ENCODE measurements around the gene ZNF146.
"Not testable (repeated sequence)": the region's sequence is repeated elsewhere in the genome, so short reads cannot be mapped to it uniquely, and the experiment has no call there.

Gene ZNF146

DNA sequence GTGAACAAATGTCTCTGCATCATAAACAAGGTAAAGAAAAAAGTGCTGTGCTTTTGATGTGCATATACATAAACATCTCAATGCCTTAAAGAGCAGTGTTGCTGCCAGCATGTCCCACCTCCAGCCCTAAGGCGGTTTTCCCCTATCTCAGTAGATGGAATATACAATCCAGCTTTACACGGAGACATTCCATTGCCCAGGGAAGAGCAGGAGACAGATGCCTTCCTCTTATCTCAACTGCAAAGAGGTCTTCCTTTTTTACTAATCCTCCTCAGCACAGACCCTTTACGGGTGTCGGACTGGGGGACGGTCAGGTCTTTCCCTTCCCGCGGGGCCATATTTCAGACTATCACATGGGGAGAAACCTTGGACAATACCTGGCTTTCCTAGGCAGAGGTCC, 18.7 kb downstream of the ZNF146 start:
- not testable (repeated sequence) for H3K4me3 ChIP-seq (ENCODE audit: low read depth in 1 of 2, low read length in 2 of 2); H3K27ac ChIP-seq (ENCODE audit: low read depth, low read length); H3K27me3 ChIP-seq (ENCODE audit: control insufficient read depth in 1 of 2, insufficient read depth in 2 of 2, low read length in 2 of 2); H3K4me1 ChIP-seq (ENCODE audit: control insufficient read depth in 1 of 2, insufficient read depth in 2 of 2, low read length in 2 of 2); H3K9ac ChIP-seq (ENCODE audit: low read depth in 1 of 2, low read length in 2 of 2)
- peaks cover 56 to 63% of the 10 kb centered on the region in 2 donors for H3K9me3 ChIP-seq (ENCODE audit: control insufficient read depth in 1 of 2, low read length in 2 of 2)
- peaks cover 66 to 93% of the 10 kb centered on the region in 2 donors for H3K36me3 ChIP-seq (ENCODE audit: control insufficient read depth in 1 of 2, insufficient read depth in 2 of 2, low read length in 2 of 2)

DNA sequence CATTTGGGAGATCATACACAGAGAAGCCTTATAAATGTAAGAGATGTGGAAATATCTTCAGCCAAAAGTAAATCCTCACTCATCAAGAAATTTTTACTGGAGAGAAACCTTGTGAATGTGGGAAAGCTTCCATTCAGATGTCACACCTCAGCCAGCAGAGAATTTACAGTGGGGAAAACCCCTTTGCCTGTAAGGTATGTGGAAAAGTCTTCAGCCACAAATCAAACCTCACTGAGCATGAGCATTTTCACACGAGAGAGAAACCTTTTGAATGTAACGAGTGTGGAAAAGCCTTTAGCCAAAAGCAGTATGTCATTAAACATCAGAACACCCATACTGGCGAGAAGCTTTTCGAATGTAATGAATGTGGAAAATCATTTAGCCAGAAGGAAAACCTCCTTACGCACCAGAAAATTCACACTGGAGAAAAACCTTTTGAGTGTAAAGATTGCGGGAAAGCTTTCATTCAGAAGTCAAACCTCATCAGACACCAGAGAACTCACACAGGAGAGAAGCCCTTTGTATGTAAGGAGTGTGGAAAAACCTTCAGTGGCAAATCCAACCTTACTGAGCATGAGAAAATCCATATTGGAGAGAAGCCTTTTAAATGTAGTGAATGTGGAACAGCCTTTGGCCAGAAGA, 21.5 kb downstream of the ZNF146 start:
- no peak overlapping the region for H3K9ac ChIP-seq (ENCODE audit: low read depth in 1 of 2, low read length in 2 of 2)
- H3K27ac ChIP-seq (ENCODE audit: low read depth, low read length), result no peak overlapping the region
- no peaks in the 10 kb centered on the region for H3K4me1 ChIP-seq (ENCODE audit: control insufficient read depth in 1 of 2, insufficient read depth in 2 of 2, low read length in 2 of 2)
- H3K9me3 ChIP-seq (ENCODE audit: control insufficient read depth in 1 of 2, low read length in 2 of 2), result peaks cover 57 to 69% of the 10 kb centered on the region in 2 donors
- H3K4me3 ChIP-seq (ENCODE audit: low read depth in 1 of 2, low read length in 2 of 2), result peak overlapping the region; percentile 19 to 24
- peaks cover 49 to 65% of the 10 kb centered on the region in 2 donors for H3K36me3 ChIP-seq (ENCODE audit: control insufficient read depth in 1 of 2, insufficient read depth in 2 of 2, low read length in 2 of 2)
- no peaks in the 10 kb centered on the region for H3K27me3 ChIP-seq (ENCODE audit: control insufficient read depth in 1 of 2, insufficient read depth in 2 of 2, low read length in 2 of 2)

DNA sequence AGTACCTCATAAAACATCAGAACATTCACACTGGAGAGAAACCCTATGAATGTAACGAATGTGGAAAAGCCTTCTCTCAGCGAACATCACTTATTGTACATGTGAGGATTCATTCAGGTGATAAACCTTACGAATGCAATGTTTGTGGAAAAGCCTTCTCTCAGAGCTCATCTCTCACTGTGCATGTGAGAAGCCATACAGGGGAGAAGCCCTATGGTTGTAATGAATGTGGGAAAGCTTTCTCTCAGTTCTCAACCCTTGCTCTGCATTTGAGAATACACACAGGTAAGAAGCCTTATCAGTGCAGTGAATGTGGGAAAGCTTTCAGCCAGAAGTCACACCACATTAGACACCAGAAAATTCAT, 22.0 kb downstream of the ZNF146 start:
- Histone ChIP-seq H3K9ac (ENCODE audit: low read depth in 1 of 2, low read length in 2 of 2) (no peak overlapping the region), H3K4me1 (ENCODE audit: control insufficient read depth in 1 of 2, insufficient read depth in 2 of 2, low read length in 2 of 2) (no peaks in the 10 kb centered on the region), H3K36me3 (ENCODE audit: control insufficient read depth in 1 of 2, insufficient read depth in 2 of 2, low read length in 2 of 2) (peaks cover 49 to 60% of the 10 kb centered on the region in 2 donors), H3K4me3 (ENCODE audit: low read depth in 1 of 2, low read length in 2 of 2) (peak overlapping the region; percentile 19 to 24), H3K9me3 (ENCODE audit: control insufficient read depth in 1 of 2, low read length in 2 of 2) (peaks cover 57 to 69% of the 10 kb centered on the region in 2 donors), H3K27me3 (ENCODE audit: control insufficient read depth in 1 of 2, insufficient read depth in 2 of 2, low read length in 2 of 2) (no peaks in the 10 kb centered on the region), H3K27ac (ENCODE audit: low read depth, low read length) (no peak overlapping the region)

DNA sequence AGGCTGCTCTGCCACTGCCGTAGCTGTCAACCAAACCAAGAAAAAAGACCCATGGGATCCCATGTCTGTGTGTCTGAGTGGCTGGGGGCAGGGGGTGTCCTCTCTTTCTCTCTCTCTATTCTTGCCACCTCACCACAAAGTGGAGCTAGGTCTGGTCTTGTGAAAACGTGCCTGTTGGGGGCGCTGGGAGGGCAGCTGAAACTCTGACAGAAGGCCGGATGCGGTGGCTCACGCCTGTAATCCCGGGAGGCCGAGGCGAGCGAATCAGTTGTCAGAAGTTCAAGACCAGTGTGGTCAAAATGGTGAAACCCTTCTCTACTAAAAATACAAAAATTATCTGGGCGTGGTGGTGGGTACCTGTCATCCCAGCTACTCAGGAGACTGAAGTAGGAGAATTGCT, 29.2 kb downstream of the ZNF146 start:
- H3K27me3 ChIP-seq (ENCODE audit: control insufficient read depth in 1 of 2, insufficient read depth in 2 of 2, low read length in 2 of 2), result no peaks in the 10 kb centered on the region
- H3K36me3 ChIP-seq (ENCODE audit: control insufficient read depth in 1 of 2, insufficient read depth in 2 of 2, low read length in 2 of 2), result no peaks in the 10 kb centered on the region
- H3K4me1 ChIP-seq (ENCODE audit: control insufficient read depth in 1 of 2, insufficient read depth in 2 of 2, low read length in 2 of 2), result no peaks in the 10 kb centered on the region
- H3K27ac ChIP-seq (ENCODE audit: low read depth, low read length), result no peak overlapping the region
- H3K9ac ChIP-seq (ENCODE audit: low read depth in 1 of 2, low read length in 2 of 2), result no peak overlapping the region
- peaks cover 21 to 40% of the 10 kb centered on the region in 2 donors for H3K9me3 ChIP-seq (ENCODE audit: control insufficient read depth in 1 of 2, low read length in 2 of 2)
- no peak overlapping the region for H3K4me3 ChIP-seq (ENCODE audit: low read depth in 1 of 2, low read length in 2 of 2)

GRCh38 chr19:36245210-36246005, 30.5 kb downstream of the ZNF146 start:
- Histone ChIP-seq H3K4me1 (ENCODE audit: control insufficient read depth in 1 of 2, insufficient read depth in 2 of 2, low read length in 2 of 2) (no peaks in the 10 kb centered on the region), H3K9me3 (ENCODE audit: control insufficient read depth in 1 of 2, low read length in 2 of 2) (peaks cover 21 to 33% of the 10 kb centered on the region in 2 donors), H3K4me3 (ENCODE audit: low read depth in 1 of 2, low read length in 2 of 2) (peak overlapping the region; percentile 43 to 57), H3K36me3 (ENCODE audit: control insufficient read depth in 1 of 2, insufficient read depth in 2 of 2, low read length in 2 of 2) (no peaks in the 10 kb centered on the region), H3K27ac (ENCODE audit: low read depth, low read length) (no peak overlapping the region), H3K9ac (ENCODE audit: low read depth in 1 of 2, low read length in 2 of 2) (no peak overlapping the region), H3K27me3 (ENCODE audit: control insufficient read depth in 1 of 2, insufficient read depth in 2 of 2, low read length in 2 of 2) (no peaks in the 10 kb centered on the region)

GRCh38 chr19:36246006-36246481, 31.1 kb downstream of the ZNF146 start:
- H3K27ac ChIP-seq (ENCODE audit: low read depth, low read length), result no peak overlapping the region
- no peak overlapping the region for H3K9ac ChIP-seq (ENCODE audit: low read depth in 1 of 2, low read length in 2 of 2)
- H3K4me3 ChIP-seq (ENCODE audit: low read depth in 1 of 2, low read length in 2 of 2), result peak overlapping the region in 1 of 2 donors; percentile 57
- H3K4me1 ChIP-seq (ENCODE audit: control insufficient read depth in 1 of 2, insufficient read depth in 2 of 2, low read length in 2 of 2), result no peaks in the 10 kb centered on the region
- H3K36me3 ChIP-seq (ENCODE audit: control insufficient read depth in 1 of 2, insufficient read depth in 2 of 2, low read length in 2 of 2), result no peaks in the 10 kb centered on the region
- no peaks in the 10 kb centered on the region for H3K27me3 ChIP-seq (ENCODE audit: control insufficient read depth in 1 of 2, insufficient read depth in 2 of 2, low read length in 2 of 2)
- peaks cover 17 to 28% of the 10 kb centered on the region in 2 donors for H3K9me3 ChIP-seq (ENCODE audit: control insufficient read depth in 1 of 2, low read length in 2 of 2)

DNA sequence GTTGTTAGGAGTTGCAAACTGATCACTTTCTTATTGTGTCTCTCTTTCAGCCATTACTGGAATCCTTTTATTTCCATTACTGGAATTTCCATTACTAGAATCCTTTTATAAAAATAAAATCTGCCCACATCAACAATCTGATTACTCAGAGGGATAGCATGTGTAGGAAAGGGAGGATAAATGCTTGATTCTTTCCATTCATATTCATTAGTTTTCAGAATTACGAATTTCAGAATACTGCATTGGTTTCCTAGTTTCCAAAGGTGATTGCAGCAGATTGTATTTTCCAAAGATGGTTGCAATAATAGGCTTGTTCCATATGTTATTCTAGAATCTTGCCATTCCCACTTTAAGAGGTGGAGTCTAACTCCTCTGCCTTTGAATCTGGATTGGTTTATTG, 37.1 kb downstream of the ZNF146 start:
- peaks cover 0 to 25% of the 10 kb centered on the region in 2 donors for H3K9me3 ChIP-seq (ENCODE audit: control insufficient read depth in 1 of 2, low read length in 2 of 2)
- no peaks in the 10 kb centered on the region for H3K36me3 ChIP-seq (ENCODE audit: control insufficient read depth in 1 of 2, insufficient read depth in 2 of 2, low read length in 2 of 2)
- no peak overlapping the region for H3K27ac ChIP-seq (ENCODE audit: low read depth, low read length)
- no peaks in the 10 kb centered on the region for H3K27me3 ChIP-seq (ENCODE audit: control insufficient read depth in 1 of 2, insufficient read depth in 2 of 2, low read length in 2 of 2)
- no peak overlapping the region for H3K9ac ChIP-seq (ENCODE audit: low read depth in 1 of 2, low read length in 2 of 2)
- H3K4me3 ChIP-seq (ENCODE audit: low read depth in 1 of 2, low read length in 2 of 2), result no peak overlapping the region
- no peaks in the 10 kb centered on the region for H3K4me1 ChIP-seq (ENCODE audit: control insufficient read depth in 1 of 2, insufficient read depth in 2 of 2, low read length in 2 of 2)

DNA sequence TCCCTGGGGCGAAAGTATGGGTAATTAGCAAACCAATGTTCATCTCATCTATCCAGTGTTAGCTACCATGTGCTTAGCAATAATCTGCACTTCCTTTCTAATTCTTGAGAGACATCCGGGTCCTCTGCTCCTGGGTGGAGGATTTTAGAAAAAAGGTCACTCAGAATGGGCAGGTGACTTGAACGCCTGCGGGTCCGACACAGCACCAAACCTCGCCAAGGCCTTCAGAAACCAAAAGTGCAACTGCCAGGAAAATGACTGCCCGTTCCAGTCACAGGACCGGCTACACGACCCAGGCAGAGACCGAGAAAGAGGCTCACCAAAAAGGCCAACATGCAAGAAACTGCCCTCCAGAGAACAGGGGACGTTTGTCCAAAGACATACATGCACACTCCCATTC, 39.9 kb downstream of the ZNF146 start:
- Histone ChIP-seq H3K27me3 (ENCODE audit: control insufficient read depth in 1 of 2, insufficient read depth in 2 of 2, low read length in 2 of 2) (no peaks in the 10 kb centered on the region), H3K27ac (ENCODE audit: low read depth, low read length) (no peak overlapping the region), H3K9me3 (ENCODE audit: control insufficient read depth in 1 of 2, low read length in 2 of 2) (peaks cover 6 to 27% of the 10 kb centered on the region in 2 donors), H3K4me3 (ENCODE audit: low read depth in 1 of 2, low read length in 2 of 2) (no peak overlapping the region), H3K36me3 (ENCODE audit: control insufficient read depth in 1 of 2, insufficient read depth in 2 of 2, low read length in 2 of 2) (no peaks in the 10 kb centered on the region), H3K9ac (ENCODE audit: low read depth in 1 of 2, low read length in 2 of 2) (no peak overlapping the region), H3K4me1 (ENCODE audit: control insufficient read depth in 1 of 2, insufficient read depth in 2 of 2, low read length in 2 of 2) (no peaks in the 10 kb centered on the region)

DNA sequence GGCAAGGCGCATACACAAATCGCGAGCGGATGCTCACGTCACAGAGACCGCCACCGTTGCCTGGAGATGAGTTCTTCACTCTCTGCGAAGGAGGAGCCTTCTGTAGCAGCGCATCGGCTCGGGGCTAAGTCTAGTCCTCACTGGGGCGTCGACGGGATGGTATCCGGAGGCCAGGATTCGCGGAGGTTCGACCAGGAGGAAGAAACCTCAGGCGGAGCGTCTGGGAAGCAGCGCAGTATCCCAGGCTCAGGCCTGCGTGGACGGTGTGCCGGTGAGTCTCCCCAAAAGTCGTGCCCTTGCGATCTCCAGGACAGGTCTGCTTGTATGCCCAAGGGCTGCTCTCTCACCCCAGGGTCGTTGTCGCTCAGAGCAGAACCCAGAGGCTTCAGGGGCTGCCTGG, 40.4 kb downstream of the ZNF146 start:
- no peaks in the 10 kb centered on the region for H3K4me1 ChIP-seq (ENCODE audit: control insufficient read depth in 1 of 2, insufficient read depth in 2 of 2, low read length in 2 of 2)
- no peak overlapping the region for H3K27ac ChIP-seq (ENCODE audit: low read depth, low read length)
- no peaks in the 10 kb centered on the region for H3K36me3 ChIP-seq (ENCODE audit: control insufficient read depth in 1 of 2, insufficient read depth in 2 of 2, low read length in 2 of 2)
- H3K9ac ChIP-seq (ENCODE audit: low read depth in 1 of 2, low read length in 2 of 2), result no peak overlapping the region
- H3K27me3 ChIP-seq (ENCODE audit: control insufficient read depth in 1 of 2, insufficient read depth in 2 of 2, low read length in 2 of 2), result no peaks in the 10 kb centered on the region
- H3K4me3 ChIP-seq (ENCODE audit: low read depth in 1 of 2, low read length in 2 of 2), result no peak overlapping the region
- H3K9me3 ChIP-seq (ENCODE audit: control insufficient read depth in 1 of 2, low read length in 2 of 2), result peaks cover 6 to 27% of the 10 kb centered on the region in 2 donors

GRCh38 chr19:36256064-36256463, 41.2 kb downstream of the ZNF146 start:
- H3K9me3 ChIP-seq (ENCODE audit: control insufficient read depth in 1 of 2, low read length in 2 of 2), result peaks cover 6 to 27% of the 10 kb centered on the region in 2 donors
- H3K4me3 ChIP-seq (ENCODE audit: low read depth in 1 of 2, low read length in 2 of 2), result no peak overlapping the region
- no peak overlapping the region for H3K9ac ChIP-seq (ENCODE audit: low read depth in 1 of 2, low read length in 2 of 2)
- no peaks in the 10 kb centered on the region for H3K4me1 ChIP-seq (ENCODE audit: control insufficient read depth in 1 of 2, insufficient read depth in 2 of 2, low read length in 2 of 2)
- no peaks in the 10 kb centered on the region for H3K27me3 ChIP-seq (ENCODE audit: control insufficient read depth in 1 of 2, insufficient read depth in 2 of 2, low read length in 2 of 2)
- no peak overlapping the region for H3K27ac ChIP-seq (ENCODE audit: low read depth, low read length)
- H3K36me3 ChIP-seq (ENCODE audit: control insufficient read depth in 1 of 2, insufficient read depth in 2 of 2, low read length in 2 of 2), result no peaks in the 10 kb centered on the region

All from duodenal mucosa (tissue), 2 donors.